Stimulated activated CD8-positive, alpha-beta memory T cell treated with anti-CD3 and anti-CD28 coated beads, Interleukin-7, amount 100 ng/mL, for 1 hour (primary cell): ENCODE data around the gene MSH5.

Source experiments
- DNase-seq, 2 donors: peaks; one replicate each; pipeline ENCODE4 v3.0.0-alpha.2; 2020; ENCODE audit warnings: low read depth in 2 of 2

Gene MSH5

GRCh38 chr6:31712296-31712695 lies 27.5 kb upstream of the MSH5 start:
- no peak for DNase-seq

DNA sequence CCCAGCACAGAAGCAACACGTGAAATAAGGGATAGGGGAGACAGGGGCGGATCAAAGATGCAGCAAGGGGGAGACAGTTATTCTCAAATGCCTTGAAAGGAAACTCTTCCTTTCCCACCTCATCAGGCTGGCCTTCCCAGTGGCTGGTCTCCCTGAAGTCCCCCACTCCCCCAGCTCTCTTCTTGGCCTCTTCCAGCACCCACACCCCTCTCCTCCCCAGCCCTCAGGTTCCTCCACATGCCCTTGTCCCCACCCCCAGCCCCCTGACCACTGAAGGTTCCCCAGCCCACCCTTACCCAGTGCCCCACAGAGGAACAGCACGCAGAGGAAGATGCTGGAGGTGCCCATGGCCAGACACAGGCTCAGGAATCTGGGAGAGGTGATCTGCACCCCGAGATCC lies 26.3 kb upstream of the MSH5 start:
- no peak for DNase-seq

GRCh38 chr6:31713991-31714684 lies 25.7 kb upstream of the MSH5 start:
- DNase-seq = no peak

DNA sequence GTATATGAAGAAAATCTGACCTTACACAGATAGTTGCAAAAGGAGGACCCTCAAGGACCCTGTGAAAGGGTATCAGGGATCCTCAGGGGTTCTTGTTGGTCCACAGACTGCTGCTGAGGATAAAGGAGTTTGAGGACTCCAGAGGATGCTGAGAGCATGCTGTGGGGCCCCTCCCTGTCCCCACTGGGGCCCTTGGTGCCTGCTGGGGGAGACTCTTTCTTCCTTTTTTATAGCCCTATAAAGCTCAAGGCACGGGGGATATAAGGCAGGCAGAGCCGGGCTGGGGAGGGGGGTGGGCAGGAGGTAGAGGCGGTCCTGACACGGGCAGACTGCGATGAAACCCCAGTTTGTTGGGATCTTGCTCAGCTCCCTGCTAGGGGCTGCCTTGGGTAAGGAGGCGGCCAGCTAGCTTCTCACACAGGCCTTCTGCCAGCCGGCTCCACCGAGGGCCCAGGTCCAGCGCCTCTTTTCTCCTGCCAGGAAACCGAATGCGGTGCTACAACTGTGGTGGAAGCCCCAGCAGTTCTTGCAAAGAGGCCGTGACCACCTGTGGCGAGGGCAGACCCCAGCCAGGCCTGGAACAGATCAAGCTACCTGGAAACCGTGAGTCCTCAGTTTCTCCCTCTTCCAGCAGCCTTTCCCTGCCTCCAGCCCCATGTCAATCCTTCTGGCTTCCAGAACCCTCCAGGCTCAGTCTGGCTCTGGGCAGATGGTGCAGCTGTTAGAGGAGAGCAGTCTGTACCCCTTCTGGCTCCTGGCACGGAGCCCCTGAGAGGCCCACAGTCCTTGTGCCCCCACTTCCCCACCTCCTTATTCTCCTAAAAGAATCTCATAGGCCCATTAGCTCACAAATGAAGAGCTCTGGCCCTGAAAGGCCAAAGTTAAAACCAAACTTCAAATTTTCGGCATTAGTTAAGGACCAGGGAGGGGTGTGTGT lies 24.5 kb upstream of the MSH5 start, which contains the start of gene LY6G6D:
LY6G6D (plus strand) TSS at position 327 of the 937 bp plus-strand sequence; CDS start at position 335, 8 bp downstream.
- DNase-seq = no peak

- no peak for DNase-seq
These were observed 22.1 kb upstream of the MSH5 start for GRCh38 chr6:31717499-31718222.

DNA sequence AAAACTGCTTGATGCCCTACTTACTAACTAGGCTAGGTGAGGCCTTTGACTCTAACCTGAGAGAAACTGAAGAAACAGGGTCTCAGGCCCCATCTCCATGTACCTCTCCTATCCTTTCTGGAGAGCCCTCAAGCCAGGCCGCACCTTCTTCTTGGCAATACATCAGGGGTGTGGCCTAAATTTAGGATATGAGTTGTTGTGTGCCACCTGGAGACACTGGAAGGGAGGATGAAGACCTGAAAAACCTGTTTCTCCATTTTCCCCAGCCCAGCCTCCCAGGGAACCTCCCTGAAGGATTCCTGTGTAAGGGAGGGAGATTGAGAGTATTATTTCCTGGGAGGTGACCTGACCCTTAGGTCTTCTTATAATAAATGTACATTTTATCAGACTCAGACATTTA lies 21.5 kb upstream of the MSH5 start:
- DNase-seq = no peak

DNA sequence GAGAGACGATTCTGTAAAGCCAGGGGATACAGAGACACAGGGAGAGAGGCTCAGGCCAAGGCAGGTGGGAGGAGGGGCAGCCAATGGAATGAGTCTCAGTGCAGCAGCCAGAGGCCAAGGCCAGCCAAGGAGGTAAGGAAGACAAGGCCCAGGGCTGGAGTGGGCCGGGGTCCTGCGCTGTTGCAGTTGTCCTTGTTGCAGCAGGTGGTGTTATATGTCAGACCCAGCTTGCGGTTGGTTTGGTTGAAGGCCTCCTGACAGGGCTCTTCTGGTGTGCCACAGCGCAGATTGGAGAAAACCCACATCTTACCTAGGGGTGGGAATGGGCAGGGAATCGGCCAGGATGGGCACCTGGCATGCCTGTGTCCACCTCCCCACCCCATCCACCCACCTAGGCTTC lies 20.8 kb upstream of the MSH5 start:
- no peak for DNase-seq

DNA sequence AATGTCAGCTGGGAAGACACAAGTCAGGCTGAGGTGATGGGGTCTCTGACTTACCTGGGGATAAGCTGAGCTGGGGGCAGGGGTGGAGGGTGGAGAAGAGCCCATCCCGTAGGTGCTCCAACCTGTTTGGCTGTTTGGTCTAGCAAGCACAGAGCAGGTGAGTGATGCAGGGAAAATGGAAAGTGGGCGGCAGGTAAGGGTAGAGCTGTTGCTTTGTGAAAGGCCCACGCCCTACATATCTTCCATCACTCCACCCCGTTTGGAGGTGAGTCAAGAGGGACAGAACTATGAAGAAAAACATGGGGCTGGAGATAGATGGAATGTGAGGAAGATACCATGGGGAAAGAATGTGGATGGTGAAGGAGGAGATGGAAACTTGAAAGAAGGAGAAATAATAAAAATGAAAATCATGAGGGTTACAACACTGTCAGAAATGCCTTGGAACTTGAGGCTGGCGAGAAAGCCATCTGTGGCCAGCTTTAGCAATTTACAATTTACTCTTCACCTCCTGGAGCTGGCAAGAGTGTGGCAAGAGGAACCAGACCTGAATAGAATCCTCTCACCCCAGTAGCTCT lies 19.5 kb upstream of the MSH5 start:
- DNase-seq = no peak

DNA sequence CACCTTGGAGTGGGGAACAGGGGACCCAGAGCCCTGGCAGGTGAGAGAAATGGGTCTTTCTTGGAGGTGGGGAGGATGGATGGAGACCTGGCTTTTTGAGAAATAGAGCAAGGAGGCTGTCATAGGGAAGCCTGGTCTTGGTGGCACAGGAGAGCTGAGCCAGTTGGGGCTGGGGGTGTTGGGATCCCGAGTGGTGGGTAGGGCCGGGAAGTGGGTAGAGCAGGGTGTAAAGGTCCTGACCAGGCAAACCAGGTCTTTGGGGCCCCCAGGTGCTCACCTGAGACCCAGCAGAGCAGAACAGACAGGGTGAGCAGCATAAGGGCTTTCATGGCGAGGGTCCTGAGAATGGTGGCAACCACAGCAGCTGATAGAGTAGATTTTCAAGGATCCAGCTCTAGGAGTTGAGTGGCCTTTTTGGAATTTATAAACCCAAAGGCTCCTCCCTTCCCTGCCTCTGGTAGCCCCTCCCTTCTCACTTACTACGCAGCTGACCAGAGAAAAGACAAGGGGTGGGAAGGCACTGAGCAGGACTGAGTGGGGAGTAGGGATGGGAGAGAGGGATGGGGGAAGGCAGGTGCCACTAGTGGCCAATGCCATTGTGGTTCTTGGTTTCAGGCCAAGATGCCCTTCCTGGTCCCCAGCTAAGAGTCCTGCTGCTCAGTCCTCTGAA lies 18.3 kb upstream of the MSH5 start, which contains the start of gene LY6G6C:
LY6G6C (minus strand) TSS at position 396 of the 670 bp plus-strand sequence; CDS start at position 329, 67 bp downstream.
- DNase-seq = no peak

DNA sequence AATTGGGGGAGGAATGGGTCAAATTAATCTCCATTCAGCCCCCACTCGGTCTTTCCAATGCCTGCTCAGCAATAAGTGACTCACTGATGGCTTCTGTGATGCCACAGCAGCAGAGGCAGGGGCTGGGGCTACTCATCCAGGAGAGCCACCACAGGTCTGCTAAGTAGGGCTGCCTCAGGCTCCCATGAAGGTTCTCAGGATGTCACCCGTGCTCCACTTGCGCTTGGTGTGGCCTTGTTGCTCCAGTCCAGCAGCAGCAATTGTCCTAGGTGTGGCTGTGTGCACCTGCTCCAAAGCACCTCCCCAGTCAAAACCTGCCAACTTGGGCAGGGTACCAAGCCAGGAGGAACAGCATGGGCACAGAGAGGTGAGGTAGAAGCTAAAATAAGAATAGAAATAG lies 17.6 kb upstream of the MSH5 start:
- DNase-seq = no peak

DNA sequence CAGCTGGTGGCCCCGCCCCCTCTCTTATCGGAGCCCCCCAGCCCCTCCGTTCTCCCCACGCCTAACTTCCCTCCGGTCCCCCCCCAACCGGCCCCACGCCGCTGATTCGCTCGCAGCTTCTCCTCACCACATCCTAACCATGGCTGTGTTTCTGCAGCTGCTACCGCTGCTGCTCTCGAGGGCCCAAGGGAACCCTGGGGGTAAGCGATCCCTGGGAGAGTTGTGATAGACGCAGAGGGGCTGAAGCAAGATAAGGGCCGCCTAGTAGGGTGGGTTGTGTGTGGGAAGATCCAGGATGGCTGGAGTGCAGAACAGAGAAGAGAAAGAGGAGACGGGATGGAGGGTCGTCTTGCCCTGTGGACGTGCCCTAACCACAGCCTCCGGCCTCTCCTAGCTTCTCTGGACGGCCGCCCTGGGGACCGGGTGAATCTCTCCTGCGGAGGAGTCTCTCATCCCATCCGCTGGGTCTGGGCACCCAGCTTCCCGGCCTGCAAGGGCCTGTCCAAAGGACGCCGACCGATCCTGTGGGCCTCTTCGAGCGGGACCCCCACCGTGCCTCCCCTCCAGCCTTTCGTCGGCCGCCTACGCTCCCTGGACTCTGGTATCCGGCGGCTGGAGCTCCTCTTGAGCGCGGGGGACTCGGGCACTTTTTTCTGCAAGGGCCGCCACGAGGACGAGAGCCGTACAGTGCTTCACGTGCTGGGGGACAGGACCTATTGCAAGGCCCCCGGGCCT lies 16.4 kb upstream of the MSH5 start, which contains the start of gene MPIG6B:
MPIG6B (plus strand) TSS at position 129 of the 735 bp plus-strand sequence; CDS start at position 140, 11 bp downstream.
- DNase-seq = no peak

- DNase-seq = no peak
These were observed 15.7 kb upstream of the MSH5 start for GRCh38 chr6:31723980-31724691.

GRCh38 chr6:31725502-31726350 lies 14.1 kb upstream of the MSH5 start:
- DNase-seq = no peak

DNA sequence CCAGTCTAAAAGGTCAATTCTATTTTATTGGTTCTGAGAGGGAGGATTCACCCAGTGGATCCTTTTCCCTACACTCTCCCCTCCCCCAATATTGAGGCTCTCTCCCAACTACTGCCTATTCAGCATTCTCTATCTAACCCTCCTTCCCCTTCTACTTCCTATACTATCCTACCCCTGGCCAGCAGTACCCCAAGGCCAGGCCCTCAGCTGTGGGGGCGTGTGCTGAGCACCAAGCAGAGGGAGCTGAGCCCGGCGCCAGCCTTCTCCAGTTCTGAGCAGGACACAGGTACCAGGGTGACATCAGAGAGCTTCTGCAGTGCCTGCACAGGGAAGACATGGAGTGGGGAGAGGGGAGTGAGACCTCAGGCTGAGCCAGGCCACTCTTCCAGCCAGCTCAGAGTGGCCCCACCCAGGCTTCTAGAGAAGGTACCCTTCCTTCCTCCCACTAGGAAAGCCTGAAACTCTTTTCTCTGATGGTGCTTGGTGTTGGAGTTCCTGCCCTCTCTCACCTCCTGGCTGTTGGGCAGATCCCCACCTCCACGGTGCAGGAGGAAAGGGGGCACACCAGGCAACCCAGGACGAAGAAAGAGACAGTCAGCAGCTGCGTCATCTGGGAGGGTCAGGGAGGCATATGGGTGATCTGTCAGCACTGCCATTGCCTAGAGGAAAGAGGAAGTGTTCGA lies 12.6 kb upstream of the MSH5 start:
- DNase-seq = no peak

GRCh38 chr6:31727717-31728671 lies 11.8 kb upstream of the MSH5 start:
- no peak for DNase-seq

DNA sequence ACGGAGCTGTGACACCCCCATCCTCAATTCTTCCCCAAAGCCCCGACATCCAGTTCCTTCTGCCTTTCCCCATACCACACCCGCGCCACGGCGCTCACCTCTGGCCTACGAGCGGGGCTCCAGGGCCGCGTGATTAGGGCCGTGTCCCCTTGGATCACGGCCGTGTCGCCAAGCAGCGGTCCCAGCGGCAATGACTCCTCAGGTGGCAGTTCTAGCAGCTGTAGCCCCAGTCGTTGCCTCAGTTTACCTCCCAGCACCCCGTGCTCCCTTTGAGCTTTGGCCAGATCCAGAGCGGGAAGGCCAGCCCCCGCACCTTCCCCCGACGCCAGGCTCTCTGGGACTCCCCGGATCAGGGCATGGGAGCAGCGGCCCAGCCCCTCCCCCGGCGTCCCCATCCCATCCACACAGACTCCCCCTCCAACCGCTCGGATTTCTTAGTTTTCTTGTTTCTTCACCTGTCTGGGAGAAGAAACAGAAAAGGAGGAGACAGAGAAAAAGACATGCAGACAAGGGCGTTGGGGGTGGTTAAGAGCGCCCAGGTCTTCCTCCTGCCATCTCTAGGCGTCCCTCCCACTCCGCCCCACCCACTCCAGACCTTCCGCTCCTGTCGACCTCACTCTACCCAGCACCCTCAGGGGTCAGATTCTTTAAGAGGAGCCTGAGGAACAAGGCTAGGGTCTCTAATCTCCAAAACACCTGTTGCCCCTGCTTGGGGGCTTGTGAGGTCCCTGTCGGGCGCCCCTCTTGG lies 10.9 kb upstream of the MSH5 start, which contains the start of gene DDAH2:
DDAH2 (minus strand) TSS at position 533 of the 748 bp plus-strand sequence; CDS start at position 395, 138 bp downstream.
- no peak for DNase-seq
